NK-92 (cell line): ENCODE measurements around the gene DYNLT2.
"Not testable (repeated sequence)": the region's sequence is repeated elsewhere in the genome, so short reads cannot be mapped to it uniquely, and the experiment has no call there.

Source experiments
- DNase-seq: peaks from one replicate; lab custom pipeline; 2025; ENCODE audit not compliant: unreplicated experiment; lab: John Stamatoyannopoulos, UW

The DYNLT2 gene

DNA sequence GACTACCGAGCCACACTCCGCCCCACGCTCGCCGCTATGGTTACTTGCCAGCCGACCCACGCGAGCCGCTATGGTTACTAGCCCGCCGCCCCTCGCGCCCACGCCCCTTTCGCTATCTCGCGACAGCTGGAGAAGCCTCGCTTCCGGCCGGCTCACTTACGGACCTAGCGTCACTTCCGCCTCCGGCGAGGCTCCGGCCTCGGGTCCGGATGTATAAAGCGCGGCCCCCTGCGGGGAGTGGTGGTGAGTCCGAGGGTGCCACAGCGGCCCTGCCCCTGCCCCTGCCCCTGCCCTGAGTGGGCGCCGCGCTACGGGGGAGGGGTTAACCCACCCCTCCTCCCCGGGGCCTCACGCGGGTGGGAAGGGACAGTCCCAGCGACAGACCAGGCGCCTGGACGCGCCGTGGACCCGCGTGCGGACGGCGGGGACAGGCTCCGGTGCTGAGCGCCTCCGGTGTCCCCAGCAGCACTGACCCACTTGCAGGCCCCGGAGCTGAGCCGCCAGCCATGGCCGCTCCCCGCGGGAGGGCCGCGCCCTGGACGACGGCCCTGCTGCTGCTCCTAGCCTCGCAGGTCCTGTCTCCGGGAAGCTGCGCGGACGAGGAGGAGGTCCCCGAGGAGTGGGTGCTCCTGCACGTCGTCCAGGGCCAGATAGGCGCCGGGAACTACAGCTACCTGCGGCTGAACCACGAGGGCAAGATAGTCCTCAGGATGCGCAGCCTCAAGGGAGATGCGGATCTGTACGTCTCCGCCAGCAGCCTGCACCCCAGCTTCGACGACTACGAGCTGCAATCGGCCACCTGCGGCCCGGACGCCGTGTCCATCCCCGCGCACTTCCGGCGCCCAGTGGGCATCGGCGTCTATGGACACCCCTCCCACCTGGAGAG lies 49.2 kb downstream of the DYNLT2 start, which contains the start of the genes C6orf120 and WDR27:
Gene C6orf120, plus strand, starts transcription at position 173 of the 886 bp plus-strand sequence. Its CDS starts 334 bp downstream, at position 507.
Gene WDR27, minus strand, starts transcription at position 76 of the 886 bp plus-strand sequence. CDS start 13,024 bp downstream, outside the sequence.
- peak; percentile 71 for DNase-seq

DNA sequence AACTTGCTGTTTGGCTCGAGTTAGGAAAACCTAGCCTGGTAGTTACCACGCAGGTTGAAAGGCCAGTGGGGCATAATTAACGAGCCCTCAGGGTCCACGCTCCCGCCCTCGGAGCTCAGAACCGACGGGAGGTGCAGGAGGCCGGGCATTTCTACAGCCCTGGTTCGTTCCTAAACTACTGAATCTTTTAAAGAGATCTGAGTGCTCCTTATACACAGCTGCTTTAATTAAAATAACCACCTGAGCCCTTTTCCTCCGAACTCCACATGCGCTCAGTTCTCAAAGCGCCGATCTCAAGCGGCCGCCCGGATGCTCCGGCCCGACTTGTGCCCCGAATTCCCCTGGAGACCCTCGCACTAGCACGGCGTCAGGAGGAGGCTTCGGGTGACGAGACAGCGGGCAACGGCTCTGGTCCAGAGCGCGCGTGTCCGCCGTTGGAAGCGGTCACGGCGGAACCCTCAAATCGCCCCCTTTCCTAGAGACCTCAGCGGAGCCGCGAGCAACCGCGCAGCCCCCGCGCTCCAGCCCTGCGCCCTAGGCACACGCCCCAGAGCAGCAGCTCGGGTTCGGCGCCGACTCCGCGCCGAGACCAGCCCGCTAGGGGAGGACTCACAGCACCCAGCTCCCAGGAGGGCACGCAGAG lies 49.9 kb downstream of the DYNLT2 start:
- DNase-seq = no peak

DNA sequence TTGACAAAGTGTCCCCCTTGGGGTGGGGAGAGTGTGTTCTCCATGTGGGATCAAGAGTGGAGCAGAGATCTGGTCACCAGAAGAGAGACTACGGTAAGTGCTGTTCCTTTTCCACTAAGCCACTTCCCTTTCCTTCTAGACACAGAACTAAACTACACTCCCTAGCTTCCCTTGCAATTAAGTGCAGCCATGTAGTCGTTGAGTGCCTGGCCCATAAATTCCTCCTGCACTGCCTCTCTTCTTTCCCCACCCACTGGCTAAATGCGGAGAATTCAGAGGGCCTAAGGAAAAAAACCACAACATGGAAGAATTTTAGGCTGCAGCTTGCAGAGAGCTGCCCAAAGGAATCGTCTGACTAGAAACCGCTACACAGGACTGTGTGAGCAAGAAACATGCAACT lies 51.1 kb downstream of the DYNLT2 start:
- no peak for DNase-seq

DNA sequence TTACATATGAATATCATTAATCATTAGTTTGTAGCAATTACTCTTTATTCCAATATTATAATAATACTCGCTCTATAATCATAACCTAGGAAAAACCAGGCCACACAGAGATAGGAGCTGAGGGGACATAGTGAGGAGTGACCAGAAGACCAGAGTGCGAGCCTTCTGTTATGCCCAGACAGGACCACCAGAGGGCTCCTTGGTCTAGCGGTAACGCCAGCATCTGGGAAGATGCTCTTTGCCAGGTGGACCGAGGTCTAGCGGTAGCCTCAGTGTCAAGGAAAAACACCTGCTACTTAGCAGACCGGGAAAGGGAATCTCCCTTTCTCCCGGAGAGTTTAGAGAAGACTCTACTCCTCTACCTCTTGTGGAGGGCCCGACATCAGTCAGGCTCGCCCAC lies 54.3 kb downstream of the DYNLT2 start:
- DNase-seq = not testable (repeated sequence)

DNA sequence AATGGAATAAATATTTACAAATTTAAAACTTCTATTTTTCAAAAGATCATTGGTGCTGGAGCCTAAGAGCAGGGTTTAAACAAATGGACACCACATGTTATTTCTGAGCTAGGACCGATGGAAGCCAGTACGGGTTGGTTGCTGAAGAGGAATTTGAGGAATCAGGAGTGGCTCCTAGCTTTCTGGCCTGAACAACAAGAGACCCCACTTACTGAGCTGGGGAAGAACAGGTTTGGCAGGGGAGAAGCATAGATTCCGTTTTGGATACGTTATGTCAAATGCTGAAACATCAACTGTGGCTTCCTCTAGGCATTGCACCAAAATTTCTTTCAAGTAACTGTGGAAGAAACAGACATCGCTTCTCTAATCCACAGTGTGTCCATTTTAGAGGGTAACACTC lies 56.2 kb downstream of the DYNLT2 start:
- DNase-seq = no peak

DNA sequence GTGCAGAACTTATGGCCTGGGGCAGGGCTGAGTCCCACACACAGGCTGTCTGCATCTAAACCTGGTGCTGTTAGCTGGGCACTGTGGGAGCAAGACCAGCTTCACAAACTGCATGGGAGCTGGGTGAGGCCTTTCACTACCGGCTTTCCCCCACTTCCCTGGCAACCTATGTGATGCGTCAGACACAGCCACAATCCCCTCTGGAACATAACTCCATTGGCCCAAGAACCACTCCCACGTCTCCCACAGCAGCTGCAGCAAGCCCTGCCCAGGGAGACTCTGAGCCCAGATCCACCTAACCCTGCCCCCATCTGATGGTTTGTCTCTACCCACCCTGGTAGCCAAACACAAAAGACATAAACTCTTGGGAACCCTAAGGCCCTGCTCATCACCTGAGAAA lies 58.9 kb downstream of the DYNLT2 start:
- DNase-seq = no peak

DNA sequence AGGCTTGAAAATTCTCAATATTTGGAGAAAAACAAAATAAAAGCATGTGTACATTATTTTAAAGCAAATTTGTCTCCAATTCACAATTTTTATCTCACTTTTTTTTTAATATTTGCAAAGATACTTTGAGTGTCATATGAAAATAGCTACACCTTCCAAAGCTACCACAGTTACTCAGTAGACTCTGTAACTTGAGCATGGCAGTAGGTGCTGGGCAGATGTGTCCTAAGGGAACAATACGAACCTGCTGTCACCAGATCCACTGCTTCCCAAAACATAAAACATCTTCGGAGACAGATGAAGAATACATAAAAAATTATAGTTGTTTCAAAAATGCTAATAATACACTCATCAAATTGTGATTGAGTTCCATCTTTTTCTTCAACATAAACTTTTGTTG lies 60.1 kb downstream of the DYNLT2 start:
- DNase-seq = no peak
